Inflammatory macrophage treated with lipopolysaccharide for 4 hours (primary cell): ENCODE results near the gene HLA-DOA.

ENCODE experiments used
- DNase-seq: peaks from one replicate; pipeline ENCODE4 v3.0.0-alpha.2; 2020

HLA-DOA gene

GRCh38 chr6:32962213-32962826 lies 47.1 kb downstream of the HLA-DOA start:
- DNase-seq: no peak

- DNase-seq: no peak
These were observed 48.8 kb downstream of the HLA-DOA start for GRCh38 chr6:32960563-32960962.

GRCh38 chr6:32956176-32956575 lies 53.2 kb downstream of the HLA-DOA start:
- DNase-seq: no peak

- no peak for DNase-seq
These were observed 54.2 kb downstream of the HLA-DOA start for GRCh38 chr6:32954986-32955802.

- no peak for DNase-seq
These were observed 55.1 kb downstream of the HLA-DOA start for GRCh38 chr6:32954267-32954666.
